Astrocyte (in vitro differentiated cells and primary cell): ENCODE results near the gene VWA1.

Experiments used
- CTCF ChIP-seq: IDR thresholded peaks from 2 replicates; pipeline ENCODE4 v1.5.1; 2011; ENCODE audit warnings: low read depth, mild to moderate bottlenecking, inconsistent platforms, low read length, moderate library complexity; ENCODE audit not compliant: insufficient read depth
- EZH2 ChIP-seq: IDR thresholded peaks from 2 replicates; pipeline ENCODE4 v1.6.1; 2012; ENCODE audit warnings: mild to moderate bottlenecking, low read length, inconsistent platforms; ENCODE audit not compliant: insufficient read depth

- TF ChIP-seq CTCF, result no peak
- TF ChIP-seq EZH2, result no peak
Observed at GRCh38 chr1:1401457-1402010, 34.0 kb upstream of the VWA1 start.
